GM23338 (cell line): ENCODE results near the gene IYD. TPM values are rescaled to one million over a fixed set of nuclear protein-coding genes. Genes with fewer than 3 reads are reported as not detected.

Source experiments
- CREB1 ChIP-seq: fragments of 250-450 bp; sonication (Bioruptor Pico); IDR thresholded peaks from 2 replicates; pipeline ENCODE4 v1.5.0; 2020; ENCODE audit warnings: low read depth, mild to moderate bottlenecking, moderate library complexity
- EZH2phosphoT487 ChIP-seq: fragments of 200-600 bp; sonication (generic); IDR thresholded peaks from one replicate; pipeline ENCODE4 v1.8.1; 2018; ENCODE audit warnings: antibody characterized with exemption; ENCODE audit not compliant: unreplicated experiment
- JUNB ChIP-seq: IDR thresholded peaks from one replicate; pipeline ENCODE4 v1.6.1; 2016; ENCODE audit warnings: antibody characterized with exemption; ENCODE audit not compliant: unreplicated experiment
- NANOG ChIP-seq: IDR thresholded peaks from 2 replicates; pipeline ENCODE4 v1.6.1; 2016; ENCODE audit warnings: antibody characterized with exemption, borderline replicate concordance
- POLR2AphosphoS5 ChIP-seq: IDR thresholded peaks from 2 replicates; pipeline ENCODE4 v1.6.1; 2016; ENCODE audit warnings: antibody characterized with exemption, low read depth
- STAT1 ChIP-seq: IDR thresholded peaks from one replicate; pipeline ENCODE4 v1.6.1; 2016; ENCODE audit warnings: antibody characterized with exemption; ENCODE audit not compliant: unreplicated experiment
- ZNF462 ChIP-seq: fragments of 250-450 bp; sonication (Bioruptor Pico); IDR thresholded peaks from 2 replicates; pipeline ENCODE4 v1.5.0; 2020; ENCODE audit warnings: mild to moderate bottlenecking, moderate library complexity
- polyA plus RNA-seq: library from polyadenylated mRNA; unstranded; fragments of >200 nt; fragmentation: Nextera tagmentation; extraction: Ambion mirVana; gene quantifications from 2 replicates; pipeline ENCODE4 v1.2.1, GENCODE V29; 2016
- total RNA-seq: library from RNA; depleted of rRNA; stranded (reverse); fragments of >200 nt; shearing (Covaris generic); gene quantifications from 2 replicates; pipeline ENCODE4 v1.2.3, GENCODE V29; 2014
- TF ChIP-seq, protein P1 (sequence below), 2 experiments: fragments of 200-600 bp in 1 of 2; sonication (generic) in 1 of 2; conservative IDR thresholded peaks; 2 replicates each; pipeline versions ENCODE4 v1.5.1 to v1.6.1; 2016 to 2017; ENCODE audit warnings: antibody characterized with exemption in 2 of 2, low read depth in 2 of 2, mild to moderate bottlenecking in 2 of 2, moderate library complexity in 1 of 2

Gene IYD
- total and polyA plus RNA-seq, 2 experiments from 2014 or later = not detected

- TF ChIP-seq ZNF462 (CRISPR knock-in tag) = no peak
- TF ChIP-seq EZH2phosphoT487 = no peak
- no peak for TF ChIP-seq POLR2AphosphoS5
- TF ChIP-seq NANOG = no peak
- TF ChIP-seq, protein P1, sequence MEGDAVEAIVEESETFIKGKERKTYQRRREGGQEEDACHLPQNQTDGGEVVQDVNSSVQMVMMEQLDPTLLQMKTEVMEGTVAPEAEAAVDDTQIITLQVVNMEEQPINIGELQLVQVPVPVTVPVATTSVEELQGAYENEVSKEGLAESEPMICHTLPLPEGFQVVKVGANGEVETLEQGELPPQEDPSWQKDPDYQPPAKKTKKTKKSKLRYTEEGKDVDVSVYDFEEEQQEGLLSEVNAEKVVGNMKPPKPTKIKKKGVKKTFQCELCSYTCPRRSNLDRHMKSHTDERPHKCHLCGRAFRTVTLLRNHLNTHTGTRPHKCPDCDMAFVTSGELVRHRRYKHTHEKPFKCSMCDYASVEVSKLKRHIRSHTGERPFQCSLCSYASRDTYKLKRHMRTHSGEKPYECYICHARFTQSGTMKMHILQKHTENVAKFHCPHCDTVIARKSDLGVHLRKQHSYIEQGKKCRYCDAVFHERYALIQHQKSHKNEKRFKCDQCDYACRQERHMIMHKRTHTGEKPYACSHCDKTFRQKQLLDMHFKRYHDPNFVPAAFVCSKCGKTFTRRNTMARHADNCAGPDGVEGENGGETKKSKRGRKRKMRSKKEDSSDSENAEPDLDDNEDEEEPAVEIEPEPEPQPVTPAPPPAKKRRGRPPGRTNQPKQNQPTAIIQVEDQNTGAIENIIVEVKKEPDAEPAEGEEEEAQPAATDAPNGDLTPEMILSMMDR (conservative IDR thresholded peaks at IDR 0.05; ENCODE audit: low read depth in 2 of 2) = no peak
- no peak for TF ChIP-seq JUNB
- no peak for TF ChIP-seq STAT1
- no peak for TF ChIP-seq CREB1 (CRISPR knock-in tag)
Measured at GRCh38 chr6:150391890-150392289, 23.1 kb downstream of the IYD start (continued).
